GM23338 (cell line): ENCODE results near the gene SRSF12. TPM values are rescaled to one million over a fixed set of nuclear protein-coding genes. Genes with fewer than 3 reads are reported as not detected.

Experiments
- ATAC-seq: fragments of 200-7000 bp; cut with Tn5 transposase; 3 replicates; pipeline ENCODE4 v1.9.1; 2020
- DNase-seq: peaks from one replicate; pipeline ENCODE4 v3.0.0-alpha.2; 2015; ENCODE audit warnings: low spot score
- H2AFZ ChIP-seq: fragments of 200-600 bp; sonication (generic); 2 replicates; pipeline ENCODE4 v1.8.0; 2016; ENCODE audit warnings: antibody characterized with exemption, mild to moderate bottlenecking, moderate library complexity
- H3F3A ChIP-seq: fragments of 200-600 bp; sonication (generic); replicated peaks from 2 replicates; pipeline ENCODE4 v1.8.0; 2017; ENCODE audit warnings: antibody characterized with exemption, mixed run types, low read depth
- H3K27ac ChIP-seq: fragments of 200-600 bp; sonication (generic); 2 replicates; pipeline ENCODE4 v1.6.1; 2016; ENCODE audit warnings: low read depth
- H3K27me3 ChIP-seq: fragments of 200-600 bp; sonication (generic); 2 replicates; pipeline ENCODE4 v1.8.0; 2016; ENCODE audit warnings: mild to moderate bottlenecking, mixed run types, moderate library complexity; ENCODE audit not compliant: insufficient read depth
- H3K36me3 ChIP-seq: fragments of 200-600 bp; sonication (generic); 2 replicates; pipeline ENCODE4 v1.8.0; 2016; ENCODE audit warnings: mild to moderate bottlenecking; ENCODE audit not compliant: insufficient read depth
- H3K4me1 ChIP-seq: fragments of 200-600 bp; sonication (generic); 2 replicates; pipeline ENCODE4 v1.8.0; 2016; ENCODE audit warnings: mild to moderate bottlenecking, moderate library complexity; ENCODE audit not compliant: insufficient read depth
- H3K4me2 ChIP-seq: fragments of 200-600 bp; sonication (generic); 2 replicates; pipeline ENCODE4 v1.7.1; 2017; ENCODE audit warnings: mixed run types
- H3K4me3 ChIP-seq: fragments of 200-600 bp; sonication (generic); 2 replicates; pipeline ENCODE4 v1.6.1; 2016; ENCODE audit warnings: mixed run types
- H3K79me2 ChIP-seq: fragments of 200-600 bp; sonication (generic); replicated peaks from 2 replicates; pipeline ENCODE4 v1.8.0; 2017; ENCODE audit warnings: mild to moderate bottlenecking; ENCODE audit not compliant: insufficient read depth
- H3K9me2 ChIP-seq: fragments of 200-600 bp; sonication (generic); 2 replicates; pipeline ENCODE4 v1.8.0; 2017; ENCODE audit not compliant: insufficient read depth
- H4K20me1 ChIP-seq: fragments of 200-600 bp; sonication (generic); replicated peaks from 2 replicates; pipeline ENCODE4 v1.8.0; 2017; ENCODE audit warnings: mild to moderate bottlenecking; ENCODE audit not compliant: insufficient read depth
- H3K27ac Mint-ChIP-seq: 2 replicates; pipeline ENCODE4 v1.8.0; 2020; ENCODE audit warnings: inconsistent platforms, mild to moderate bottlenecking, moderate library complexity, mixed read lengths
- H3K27me3 Mint-ChIP-seq: 3 replicates; pipeline ENCODE4 v1.8.0; 2022; ENCODE audit warnings: low read depth, mild to moderate bottlenecking, moderate library complexity, mixed read lengths, inconsistent platforms; ENCODE audit not compliant: insufficient read depth, poor library complexity
- H3K36me3 Mint-ChIP-seq: 3 replicates; pipeline ENCODE4 v1.8.0; 2021; ENCODE audit warnings: low read depth, mild to moderate bottlenecking, inconsistent platforms, moderate library complexity, mixed read lengths
- H3K4me1 Mint-ChIP-seq: 3 replicates; pipeline ENCODE4 v1.8.0; 2020; ENCODE audit warnings: mild to moderate bottlenecking, inconsistent platforms, mixed read lengths
- H3K4me3 Mint-ChIP-seq: 3 replicates; pipeline ENCODE4 v1.8.0; 2021; ENCODE audit warnings: moderate library complexity, mild to moderate bottlenecking, inconsistent platforms, mixed read lengths
- H3K9me3 Mint-ChIP-seq: 3 replicates; pipeline ENCODE4 v1.8.0; 2020; ENCODE audit warnings: moderate library complexity, mild to moderate bottlenecking, inconsistent platforms, mixed read lengths
- CREB1 ChIP-seq: fragments of 250-450 bp; sonication (Bioruptor Pico); IDR thresholded peaks from 2 replicates; pipeline ENCODE4 v1.5.0; 2020; ENCODE audit warnings: low read depth, mild to moderate bottlenecking, moderate library complexity
- ETS1 ChIP-seq: IDR thresholded peaks from 2 replicates; pipeline ENCODE4 v1.6.1; 2016; ENCODE audit warnings: antibody characterized with exemption
- EZH2 ChIP-seq: fragments of 200-600 bp; sonication (generic); IDR thresholded peaks from one replicate; pipeline ENCODE4 v1.8.0; 2017; ENCODE audit warnings: antibody characterized with exemption, mild to moderate bottlenecking, low read depth; ENCODE audit not compliant: unreplicated experiment
- EZH2phosphoT487 ChIP-seq: fragments of 200-600 bp; sonication (generic); IDR thresholded peaks from one replicate; pipeline ENCODE4 v1.8.1; 2018; ENCODE audit warnings: antibody characterized with exemption; ENCODE audit not compliant: unreplicated experiment
- NANOG ChIP-seq: IDR thresholded peaks from 2 replicates; pipeline ENCODE4 v1.6.1; 2016; ENCODE audit warnings: antibody characterized with exemption, borderline replicate concordance
- POLR2AphosphoS5 ChIP-seq: IDR thresholded peaks from 2 replicates; pipeline ENCODE4 v1.6.1; 2016; ENCODE audit warnings: antibody characterized with exemption, low read depth
- ZNF114 ChIP-seq: fragments of 250-450 bp; sonication (Bioruptor Pico); IDR thresholded peaks from 2 replicates; pipeline ENCODE4 v1.5.0; 2020; ENCODE audit warnings: mild to moderate bottlenecking, moderate library complexity
- ZNF462 ChIP-seq: fragments of 250-450 bp; sonication (Bioruptor Pico); IDR thresholded peaks from 2 replicates; pipeline ENCODE4 v1.5.0; 2020; ENCODE audit warnings: mild to moderate bottlenecking, moderate library complexity
- polyA plus RNA-seq: library from polyadenylated mRNA; unstranded; fragments of >200 nt; fragmentation: Nextera tagmentation; extraction: Ambion mirVana; gene quantifications from 2 replicates; pipeline ENCODE4 v1.2.1, GENCODE V29; 2016
- total RNA-seq: library from RNA; depleted of rRNA; stranded (reverse); fragments of >200 nt; shearing (Covaris generic); gene quantifications from 2 replicates; pipeline ENCODE4 v1.2.3, GENCODE V29; 2014

SRSF12 gene
- total and polyA plus RNA-seq, 2 experiments from 2014 or later, result 3.6 TPM

- TF ChIP-seq ZNF462 (CRISPR knock-in tag), result no peak
- TF ChIP-seq ETS1, result no peak
- TF ChIP-seq CREB1 (CRISPR knock-in tag), result no peak
- TF ChIP-seq EZH2phosphoT487, result no peak
Measured at GRCh38 chr6:89132057-89132456, 14.2 kb upstream of the SRSF12 start (continued).

GRCh38 chr6:89131599-89131998 is 13.7 kb upstream of the SRSF12 start:
- peaks cover 10% of the 10 kb centered on the region for H3K9me3 Mint-ChIP-seq
- Histone ChIP-seq H3K4me2 (no peak overlapping the region), H3K9me2 (no peaks in the 10 kb centered on the region), H4K20me1 (peaks cover 8% of the 10 kb centered on the region), H3K79me2 (no peaks in the 10 kb centered on the region), H3K27me3 (peaks cover 71% of the 10 kb centered on the region), H3K27ac (no peak overlapping the region), H3K36me3 (no peaks in the 10 kb centered on the region), H3K4me3 (no peak overlapping the region), H2AFZ (no peak overlapping the region), H3F3A (no peaks in the 10 kb centered on the region), H3K4me1 (peaks cover 7% of the 10 kb centered on the region)
- peaks cover 8% of the 10 kb centered on the region; the same call in 1 of the 3 replicates for H3K36me3 Mint-ChIP-seq
- H3K27me3 Mint-ChIP-seq, result peaks cover 34% of the 10 kb centered on the region
- H3K27ac Mint-ChIP-seq, result no peak overlapping the region
- no peak for ATAC-seq
- no peak for DNase-seq
- no peak overlapping the region for H3K4me3 Mint-ChIP-seq
- H3K4me1 Mint-ChIP-seq, result peaks cover 7% of the 10 kb centered on the region; the same call in 2 of the 3 replicates
- no peak for TF ChIP-seq ZNF114 (CRISPR knock-in tag)
- no peak for TF ChIP-seq EZH2
- no peak for TF ChIP-seq NANOG
- no peak for TF ChIP-seq ZNF462 (CRISPR knock-in tag)
- no peak for TF ChIP-seq POLR2AphosphoS5
